H1 (cell line): ENCODE results near the gene GSTM3. TPM values are rescaled to one million over a fixed set of nuclear protein-coding genes. Genes with fewer than 3 reads are reported as not detected.

Source experiments
- CTCF ChIA-PET: fragments of 300-600 bp; sonication (Branson Sonifier 250); formaldehyde crosslinking; loops from one replicate; lab custom pipeline; 2021; ENCODE audit not compliant: partially characterized antibody; lab: Charles Lee
- POLR2A ChIA-PET: fragments of 300-600 bp; sonication (Branson Sonifier 250); formaldehyde crosslinking; loops from one replicate; lab custom pipeline; 2021; ENCODE audit warnings: inconsistent platforms; ENCODE audit not compliant: partially characterized antibody; lab: Charles Lee
- DNase-seq, 2 experiments: peaks; one replicate each; pipeline versions ENCODE4 v3.0.0 to v3.0.0-alpha.2; 2010 to 2022; ENCODE audit warnings: low spot score in 2 of 2, low read depth in 1 of 2, mixed read lengths in 1 of 2
- FAIRE-seq: peaks from 2 replicates; lab custom pipeline; 2011; peaks lifted over from hg19 to GRCh38; lab: Jason Lieb, UNC
- H2AFZ ChIP-seq: 2 replicates; pipeline ENCODE4 v1.8.1; 2012; ENCODE audit warnings: low read length, inconsistent platforms
- H2AK5ac ChIP-seq: 2 replicates; pipeline ENCODE4 v1.6.1; 2013; ENCODE audit warnings: low read depth, low read length
- H2BK120ac ChIP-seq: replicated peaks from 2 replicates; pipeline ENCODE3; 2013; ENCODE audit warnings: low read depth, low read length, inconsistent platforms
- H2BK12ac ChIP-seq: 2 replicates; pipeline ENCODE4 v1.6.1; 2013; ENCODE audit warnings: low read depth, low read length
- H2BK15ac ChIP-seq: 2 replicates; pipeline ENCODE4 v1.6.1; 2013; ENCODE audit warnings: low read length
- H2BK20ac ChIP-seq: 2 replicates; pipeline ENCODE4 v1.6.1; 2013; ENCODE audit warnings: low read length
- H2BK5ac ChIP-seq: 2 replicates; pipeline ENCODE4 v1.6.1; 2013; ENCODE audit warnings: low read depth, low read length
- H3K14ac ChIP-seq: 2 replicates; pipeline ENCODE4 v1.6.1; 2013; ENCODE audit warnings: inconsistent platforms; ENCODE audit not compliant: insufficient read length
- H3K18ac ChIP-seq: 2 replicates; pipeline ENCODE4 v1.6.1; 2013; ENCODE audit warnings: low read length; ENCODE audit errors: extremely low read depth
- H3K23ac ChIP-seq: 2 replicates; pipeline ENCODE4 v1.6.1; 2013; ENCODE audit warnings: inconsistent platforms; ENCODE audit not compliant: insufficient read length
- H3K23me2 ChIP-seq: 2 replicates; pipeline ENCODE4 v1.6.1; 2013; ENCODE audit warnings: low read depth, low read length
- H3K27ac ChIP-seq: 2 replicates; pipeline ENCODE4 v1.6.1; 2011; ENCODE audit warnings: low read depth, low read length, inconsistent platforms
- H3K27me3 ChIP-seq, 4 experiments: replicated peaks in 1 of 4; 1 replicate in 1 of 4; 2 replicates in 3 of 4; pipeline versions ENCODE4 v1.6.1 to v1.8.1; 2011 to 2013; ENCODE audit warnings: low read length in 3 of 4, mild to moderate bottlenecking in 3 of 4, inconsistent platforms in 2 of 4, mixed read lengths in 2 of 4, moderate library complexity in 1 of 4; ENCODE audit not compliant: control insufficient read depth in 3 of 4, insufficient read depth in 3 of 4; ENCODE audit errors: extremely low read depth in 1 of 4
- H3K36me3 ChIP-seq, 4 experiments: 2 replicates each; pipeline versions ENCODE4 v1.6.1 to v1.8.1; 2011 to 2013; ENCODE audit warnings: mild to moderate bottlenecking in 4 of 4, low read length in 3 of 4, moderate library complexity in 2 of 4, control low read depth in 1 of 4, inconsistent platforms in 1 of 4; ENCODE audit not compliant: insufficient read depth in 4 of 4, control insufficient read depth in 2 of 4
- H3K4ac ChIP-seq: replicated peaks from 2 replicates; pipeline ENCODE3; 2013; ENCODE audit warnings: low read length, low read depth, mixed read lengths, inconsistent platforms; ENCODE audit not compliant: insufficient read length
- H3K4me1 ChIP-seq, 4 experiments: replicated peaks in 1 of 4; 1 replicate in 1 of 4; 2 replicates in 3 of 4; pipeline versions ENCODE4 v1.6.1 to v1.8.1; 2011 to 2013; ENCODE audit warnings: low read length in 3 of 4, inconsistent platforms in 2 of 4, mixed read lengths in 1 of 4; ENCODE audit not compliant: insufficient read depth in 4 of 4, control insufficient read depth in 3 of 4
- H3K4me2 ChIP-seq, 2 experiments: 2 replicates each; pipeline versions ENCODE4 v1.6.1 to v1.8.1; 2011 to 2013; ENCODE audit warnings: low read depth in 2 of 2, low read length in 2 of 2, control low read depth in 1 of 2, inconsistent platforms in 1 of 2, mild to moderate bottlenecking in 1 of 2; ENCODE audit not compliant: insufficient read depth in 1 of 2
- H3K4me3 ChIP-seq, 4 experiments: fragments of 200-600, 300-600 bp in 1 of 4; sonication (generic), shearing (Covaris generic), sonication (Bioruptor Twin) in 1 of 4; 2 replicates each; pipeline versions ENCODE4 v1.5.1 to v1.8.1; 2011 to 2016; ENCODE audit warnings: low read length in 4 of 4, low read depth in 3 of 4, control low read depth in 2 of 4, inconsistent platforms in 2 of 4, mild to moderate bottlenecking in 2 of 4, mixed read lengths in 1 of 4, moderate library complexity in 1 of 4; ENCODE audit not compliant: insufficient read depth in 2 of 4; ENCODE audit errors: extremely low read depth in 1 of 4
- H3K56ac ChIP-seq: replicated peaks from 2 replicates; pipeline ENCODE3; 2013; ENCODE audit warnings: low read depth, mild to moderate bottlenecking, mixed read lengths, low read length, inconsistent platforms; ENCODE audit not compliant: insufficient read length
- H3K79me1 ChIP-seq: 2 replicates; pipeline ENCODE4 v1.6.1; 2013; ENCODE audit warnings: low read depth, low read length, control low read depth
- H3K79me2 ChIP-seq, 2 experiments: 2 replicates each; pipeline versions ENCODE4 v1.6.1 to v1.8.1; 2012 to 2013; ENCODE audit warnings: low read length in 2 of 2, mild to moderate bottlenecking in 2 of 2, inconsistent platforms in 1 of 2; ENCODE audit not compliant: insufficient read depth in 2 of 2, control insufficient read depth in 1 of 2
- H3K9ac ChIP-seq, 4 experiments: replicated peaks in 1 of 4; 1 replicate in 1 of 4; 2 replicates in 3 of 4; pipeline versions ENCODE4 v1.6.1 to v1.8.1; 2011 to 2013; ENCODE audit warnings: low read depth in 3 of 4, low read length in 3 of 4, control low read depth in 2 of 4, mild to moderate bottlenecking in 2 of 4, moderate library complexity in 2 of 4, inconsistent platforms in 1 of 4; ENCODE audit errors: extremely low read depth in 1 of 4
- H3K9me3 ChIP-seq, 2 experiments: 2 replicates each; pipeline versions ENCODE4 v1.6.1 to v1.8.1; 2012 to 2013; ENCODE audit warnings: mild to moderate bottlenecking in 2 of 2, moderate library complexity in 2 of 2, control low read depth in 1 of 2, inconsistent platforms in 1 of 2, low read depth in 1 of 2, low read length in 1 of 2, mixed read lengths in 1 of 2; ENCODE audit not compliant: insufficient read depth in 2 of 2
- H4K20me1 ChIP-seq, 2 experiments: replicated peaks in 1 of 2; 2 replicates each; pipeline versions ENCODE3 to v1.8.1; 2011 to 2013; ENCODE audit warnings: inconsistent platforms in 2 of 2, low read length in 2 of 2, mild to moderate bottlenecking in 1 of 2; ENCODE audit not compliant: insufficient read depth in 2 of 2, control insufficient read depth in 1 of 2
- H4K5ac ChIP-seq: 2 replicates; pipeline ENCODE4 v1.6.1; 2013; ENCODE audit warnings: low read length, low read depth, mixed read lengths, inconsistent platforms; ENCODE audit not compliant: insufficient read length
- H4K8ac ChIP-seq: 2 replicates; pipeline ENCODE4 v1.8.0; 2013; ENCODE audit warnings: mild to moderate bottlenecking, moderate library complexity, low read length, inconsistent platforms; ENCODE audit not compliant: insufficient read depth; ENCODE audit errors: extremely low read depth
- H4K91ac ChIP-seq: replicated peaks from 2 replicates; pipeline ENCODE3; 2013; ENCODE audit warnings: low read length, mixed read lengths, inconsistent platforms; ENCODE audit not compliant: insufficient read length
- EGR1 ChIP-seq: IDR thresholded peaks from 2 replicates; pipeline ENCODE4 v1.6.1; 2011; ENCODE audit warnings: low read depth, low read length, borderline replicate concordance
- KDM4A ChIP-seq: IDR thresholded peaks from one replicate; pipeline ENCODE4 v1.7.1; 2012; ENCODE audit warnings: low read depth, mild to moderate bottlenecking, moderate library complexity, low read length, inconsistent platforms; ENCODE audit not compliant: severe bottlenecking
- POLR2A ChIP-seq, 2 experiments: IDR thresholded peaks; 1 replicate in 1 of 2; 2 replicates in 1 of 2; pipeline ENCODE4 v1.6.1; 2011; ENCODE audit warnings: low read depth in 2 of 2, low read length in 2 of 2, mild to moderate bottlenecking in 2 of 2; ENCODE audit errors: control extremely low read depth in 1 of 2
- SIX5 ChIP-seq: IDR thresholded peaks from 2 replicates; pipeline ENCODE4 v1.6.1; 2011; ENCODE audit warnings: mild to moderate bottlenecking, low read depth, low read length
- SRF ChIP-seq: IDR thresholded peaks from 2 replicates; pipeline ENCODE4 v1.6.1; 2011; ENCODE audit warnings: mild to moderate bottlenecking, low read depth, low read length, moderate library complexity
- WGBS, 2 experiments: shearing (Covaris generic) in 1 of 2; methylation state at CpG; one replicate each; pipeline versions ENCODE4 v1.1.6 to v1.1.7; 2013 to 2015; ENCODE audit warnings: low lambda C conversion rate in 2 of 2, mixed read lengths in 2 of 2, inconsistent platforms in 1 of 2, low coverage in 1 of 2, missing lambda C conversion rate in 1 of 2; ENCODE audit not compliant: insufficient replicate concordance in 2 of 2, insufficient coverage in 1 of 2, insufficient read length in 1 of 2; ENCODE audit errors: extremely low coverage in 1 of 2, missing lambda C conversion rate in 1 of 2; 5-methylcytosine and 5-hydroxymethylcytosine counted together
- polyA plus RNA-seq, 7 experiments: library from polyadenylated mRNA; depleted of rRNA in 3 of 7; stranded (reverse) in 5 of 7; unstranded in 2 of 7; fragments of >200 nt in 5 of 7; fragments of 200-250 nt in 2 of 7; gene quantifications; 1 replicate in 5 of 7; 2 replicates in 1 of 7; 4 replicates in 1 of 7; pipeline versions ENCODE4 v1.2.1 to v1.2.3, GENCODE V29; 2011 to 2013; ENCODE audit warnings: missing spikeins in 2 of 7, mixed read lengths in 2 of 7
- total RNA-seq: library from RNA; stranded (reverse); fragmentation: NEBNext Ultra II Directional; extraction: Animal tissue kit (Norgen Biotek cat#: 25700); gene quantifications from 2 replicates; pipeline ENCODE4 v1.2.1, GENCODE V29; 2021
- TF ChIP-seq, protein P1 (sequence below): IDR thresholded peaks from 2 replicates; pipeline ENCODE4 v1.6.1; 2011; ENCODE audit warnings: low read depth, mild to moderate bottlenecking, low read length; ENCODE audit not compliant: insufficient read depth

Gene GSTM3
- total and polyA plus RNA-seq, 2 of the 8 experiments (the other 6 are each of a cell fraction or from before 2014, with no cell fraction given) = 2.2 to 5.1 TPM

GRCh38 chr1:109789551-109790180 lies 48.8 kb upstream of the GSTM3 start:
- Histone ChIP-seq H3K79me2 (no peaks in the 10 kb centered on the region), H3K23me2 (no peaks in the 10 kb centered on the region; the same call in 1 of the 2 replicates), H4K8ac (no peak overlapping the region), H3K27ac (no peak overlapping the region), H2AFZ (no peak overlapping the region), H3K4me2 (no peak overlapping the region), H3K36me3 (no peaks in the 10 kb centered on the region), H3K4ac (no peak overlapping the region), H2BK120ac (no peak overlapping the region), H3K9ac (no peak overlapping the region), H3K23ac (no peak overlapping the region), H2BK20ac (peak overlapping the region; percentile 72; the same call in 1 of the 2 replicates), H4K91ac (no peak overlapping the region), H3K9me3 (no peaks in the 10 kb centered on the region), H4K5ac (no peak overlapping the region), H3K27me3 (peaks cover 0 to 3% (median 2%) of the 10 kb centered on the region in 4 experiments; a peak in 2 of 7 replicates), H3K18ac (no peak overlapping the region), H3K4me1 (peaks cover 0 to 18% (median 7%) of the 10 kb centered on the region in 4 experiments; a peak in 6 of 7 replicates), H2BK12ac (no peak overlapping the region; the same call in 1 of the 2 replicates), H3K4me3 (no peak overlapping the region), H2AK5ac (no peak overlapping the region), H3K56ac (no peak overlapping the region), H2BK15ac (peak overlapping the region; percentile 95), H3K79me1 (no peaks in the 10 kb centered on the region), H2BK5ac (no peak overlapping the region), H3K14ac (no peak overlapping the region), H4K20me1 (no peaks in the 10 kb centered on the region)
- DNase-seq (no peak), FAIRE-seq (no peak)
- POLR2A ChIA-PET = interaction anchor here (2.4 kb wide), 1 partner anchor 195 kb away, joined by 10 read pairs; the partner anchor contains the start of gene AHCYL1
- CTCF ChIA-PET = interaction anchor here (0.6 to 27.2 kb wide), 22 partner anchors 11 to 244 kb away, joined by 3 to 700 read pairs (median 5); partner anchors contain the start of gene AHCYL1
- WGBS, 2 experiments = 88% methylated on average over 9 of the region's 9 CpGs; no CpG with 5 or more reads in 1 of the 2 experiments
- TF ChIP-seq EGR1 = no peak
- TF ChIP-seq KDM4A = no peak
- no peak for TF ChIP-seq SIX5
- no peak for TF ChIP-seq POLR2A (IDR thresholded peaks at IDR 0.05; ENCODE audit: control extremely low read depth in 1 of 2, low read depth in 2 of 2, low read length in 2 of 2)
- TF ChIP-seq, protein P1, sequence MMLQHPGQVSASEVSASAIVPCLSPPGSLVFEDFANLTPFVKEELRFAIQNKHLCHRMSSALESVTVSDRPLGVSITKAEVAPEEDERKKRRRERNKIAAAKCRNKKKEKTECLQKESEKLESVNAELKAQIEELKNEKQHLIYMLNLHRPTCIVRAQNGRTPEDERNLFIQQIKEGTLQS = no peak
- no peak for TF ChIP-seq SRF
